Measurements from ENCODE around the gene OSBPL6. TPM values are rescaled to one million over a fixed set of nuclear protein-coding genes. Genes with fewer than 3 reads are reported as not detected.

Gene OSBPL6
- total RNA-seq = 1.6 and 3.9 TPM in 2 replicates

GRCh38 chr2:178193823-178194599, at the start of gene OSBPL6:
Gene OSBPL6 (plus strand): TSS chr2:178194512. CDS start chr2:178306185, 111,673 bp downstream.

GRCh38 chr2:178450774-178451525, 256.6 kb downstream of the OSBPL6 start, which contains the start of the genes PJVK and PRKRA:
Gene PJVK (plus strand): TSS chr2:178451378. CDS start chr2:178453410, 2,032 bp downstream.
Gene PRKRA (minus strand): TSS chr2:178451175. CDS start chr2:178451030, 145 bp downstream.

Other genes starting within 250 kb of the OSBPL6 start
- gene PDE11A, start 121.7 kb upstream of the OSBPL6 start, total RNA-seq = not detected in 2 replicates
- 9.5 and 14.2 TPM in 2 replicates for gene RBM45, start 82.1 kb upstream of the OSBPL6 start, total RNA-seq